Eye (tissue), 1 donor: ENCODE measurements around the gene DESI2.
A peak's percentile ranks its signal among the peaks of the same experiment; 100 is the strongest.
"Not testable (repeated sequence)": the region's sequence is repeated elsewhere in the genome, so short reads cannot be mapped to it uniquely, and the experiment has no call there.

Experiments
- DNase-seq: peaks from one replicate; pipeline ENCODE4 v3.0.0-alpha.2; 2015

DESI2 gene

GRCh38 chr1:244655186-244655585 lies 2.3 kb downstream of the DESI2 start:
- DNase-seq, result no peak

GRCh38 chr1:244657421-244657820 lies 4.5 kb downstream of the DESI2 start:
- no peak for DNase-seq

- no peak for DNase-seq
These were observed 6.8 kb downstream of the DESI2 start for GRCh38 chr1:244659694-244660093.

GRCh38 chr1:244660595-244660994 lies 7.7 kb downstream of the DESI2 start:
- no peak for DNase-seq

GRCh38 chr1:244661569-244662312 lies 8.8 kb downstream of the DESI2 start:
- DNase-seq, result not testable (repeated sequence)

GRCh38 chr1:244662599-244662998 lies 9.7 kb downstream of the DESI2 start:
- no peak for DNase-seq

GRCh38 chr1:244664353-244664752 lies 11.4 kb downstream of the DESI2 start:
- DNase-seq, result no peak

- DNase-seq, result peak; percentile 12
These were observed 12.9 kb downstream of the DESI2 start for GRCh38 chr1:244665771-244666217.

GRCh38 chr1:244666672-244667418 lies 13.9 kb downstream of the DESI2 start:
- DNase-seq, result not testable (repeated sequence)

GRCh38 chr1:244667797-244668196 lies 14.9 kb downstream of the DESI2 start:
- DNase-seq, result no peak

GRCh38 chr1:244672946-244673682 lies 20.2 kb downstream of the DESI2 start:
- peak; percentile 30 for DNase-seq

GRCh38 chr1:244674446-244674845 lies 21.5 kb downstream of the DESI2 start:
- DNase-seq, result no peak

GRCh38 chr1:244675167-244675566 lies 22.2 kb downstream of the DESI2 start:
- DNase-seq, result no peak

- DNase-seq, result no peak
These were observed 25.8 kb downstream of the DESI2 start for GRCh38 chr1:244678697-244679096.

- DNase-seq, result no peak
These were observed 27.7 kb downstream of the DESI2 start for GRCh38 chr1:244680667-244681066.

GRCh38 chr1:244682087-244682486 lies 29.2 kb downstream of the DESI2 start:
- not testable (repeated sequence) for DNase-seq

- no peak for DNase-seq
These were observed 43.0 kb downstream of the DESI2 start for GRCh38 chr1:244695937-244696336.

GRCh38 chr1:244699741-244700140 lies 46.8 kb downstream of the DESI2 start:
- DNase-seq, result no peak

GRCh38 chr1:244700808-244701207 lies 47.9 kb downstream of the DESI2 start:
- no peak for DNase-seq

GRCh38 chr1:244702620-244703019 lies 49.7 kb downstream of the DESI2 start:
- DNase-seq, result no peak

GRCh38 chr1:244704107-244704506 lies 51.2 kb downstream of the DESI2 start:
- no peak for DNase-seq

GRCh38 chr1:244705261-244706234 lies 52.6 kb downstream of the DESI2 start:
- peak; percentile 11 for DNase-seq
